IPS DF 19.7 (cell line): ENCODE results near the gene PLA1A.
"Not testable (repeated sequence)": the region's sequence is repeated elsewhere in the genome, so short reads cannot be mapped to it uniquely, and the experiment has no call there.

Source experiments
- DNase-seq: peaks from one replicate; pipeline ENCODE4 v3.0.0-alpha.2; 2013; ENCODE audit warnings: low read depth, low spot score

The PLA1A gene

GRCh38 chr3:119579366-119580066, 18.2 kb upstream of the PLA1A start, which contains the start of gene ADPRH:
ADPRH (plus strand) TSS chr3:119579492; CDS start chr3:119582170, 2,678 bp downstream.
- no peak for DNase-seq

GRCh38 chr3:119580067-119580760, 17.5 kb upstream of the PLA1A start:
- no peak for DNase-seq

DNA sequence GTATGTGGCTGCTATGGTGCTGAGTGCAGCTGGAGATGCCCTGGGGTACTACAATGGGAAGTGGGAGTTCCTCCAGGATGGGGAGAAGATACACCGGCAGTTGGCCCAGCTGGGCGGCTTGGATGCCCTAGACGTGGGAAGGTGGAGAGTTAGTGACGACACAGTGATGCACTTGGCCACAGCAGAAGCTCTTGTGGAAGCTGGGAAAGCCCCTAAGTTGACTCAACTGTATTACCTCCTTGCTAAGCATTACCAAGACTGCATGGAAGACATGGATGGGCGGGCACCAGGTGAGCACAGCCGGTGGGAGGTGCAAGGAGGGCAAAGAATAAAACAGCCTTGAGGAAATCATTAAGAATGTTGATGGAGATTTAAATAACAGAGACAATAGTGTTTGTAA, 15.5 kb upstream of the PLA1A start:
- no peak for DNase-seq

GRCh38 chr3:119585208-119585607, 12.5 kb upstream of the PLA1A start:
- no peak for DNase-seq

DNA sequence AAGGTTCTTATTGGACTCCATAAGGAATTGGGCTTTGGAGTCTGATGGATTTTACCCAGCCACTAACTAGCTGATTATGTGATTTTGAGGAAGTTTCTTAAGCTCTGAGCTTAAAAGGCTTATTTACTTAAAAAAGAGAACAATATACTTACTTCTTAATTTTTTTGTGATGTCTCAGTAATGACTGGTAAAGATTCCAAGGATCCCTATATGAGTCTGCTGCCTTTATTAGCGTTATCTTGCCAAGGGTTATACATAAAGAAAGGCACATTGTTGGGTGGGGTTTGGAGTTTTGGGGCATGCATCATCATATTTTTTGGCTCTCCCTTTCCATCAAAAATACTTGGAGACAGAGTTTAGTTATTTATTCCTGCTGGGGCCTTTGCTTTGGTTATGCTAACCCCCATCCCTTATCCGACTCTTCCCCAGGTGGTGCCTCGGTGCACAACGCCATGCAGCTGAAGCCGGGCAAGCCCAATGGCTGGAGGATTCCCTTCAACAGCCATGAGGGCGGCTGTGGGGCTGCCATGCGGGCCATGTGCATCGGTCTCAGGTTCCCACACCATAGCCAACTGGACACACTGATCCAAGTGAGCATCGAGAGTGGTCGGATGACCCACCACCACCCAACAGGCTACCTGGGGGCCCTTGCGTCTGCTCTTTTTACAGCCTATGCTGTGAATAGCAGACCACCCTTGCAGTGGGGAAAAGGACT, 11.7 kb upstream of the PLA1A start:
- no peak for DNase-seq

- DNase-seq: no peak
These were observed 10.9 kb upstream of the PLA1A start for GRCh38 chr3:119586733-119587172.

DNA sequence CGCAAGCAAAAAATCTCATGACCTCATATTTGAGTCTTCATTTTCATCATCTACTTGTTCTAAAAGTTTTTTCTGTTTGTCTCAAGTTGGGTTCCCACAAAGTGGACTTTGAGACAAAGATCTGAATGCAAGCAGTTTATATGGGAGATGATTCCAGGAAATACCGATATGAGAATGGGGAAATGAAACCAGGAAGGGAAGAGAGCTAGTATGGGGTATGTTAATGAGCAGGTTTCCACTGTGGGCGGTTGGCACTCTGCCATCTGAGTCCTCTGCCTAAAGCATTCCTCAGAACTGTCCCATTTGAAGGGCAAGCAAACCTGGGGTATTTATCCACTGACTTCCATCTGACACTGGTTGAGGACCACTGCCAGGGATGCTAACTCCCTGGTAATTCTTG, 9.6 kb upstream of the PLA1A start:
- no peak for DNase-seq

DNA sequence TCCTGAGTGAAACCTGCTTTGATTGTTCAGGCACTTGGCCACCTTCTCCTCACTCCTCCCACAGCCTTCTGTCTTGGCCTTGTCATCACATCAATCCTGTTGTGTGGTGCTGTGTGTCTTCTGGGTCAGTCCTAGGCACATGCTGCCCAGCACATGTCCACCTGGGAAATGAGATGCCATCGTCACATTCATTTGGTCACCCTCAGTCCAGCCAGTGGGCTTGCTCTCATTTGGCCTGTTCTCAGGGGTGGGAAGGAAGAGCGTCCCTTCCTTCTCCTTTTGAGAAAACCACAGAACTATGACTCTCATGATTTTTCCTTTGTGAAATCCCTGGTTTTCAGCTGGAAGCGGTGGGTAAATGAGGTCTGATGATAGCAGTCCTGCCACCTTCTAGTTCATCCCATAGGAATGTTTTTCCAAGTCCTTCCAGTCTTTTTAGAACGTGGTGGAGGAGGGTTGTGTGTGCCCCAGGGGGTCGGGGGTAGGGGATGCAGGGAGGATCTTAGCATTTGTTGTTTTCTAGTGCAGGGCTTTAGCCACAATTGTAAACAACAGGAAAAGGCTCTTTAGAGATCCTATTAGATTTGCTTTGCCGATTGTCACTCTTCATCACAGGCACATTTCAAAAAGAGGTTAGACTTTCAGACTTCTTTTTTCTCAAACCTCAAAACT, 8.4 kb upstream of the PLA1A start:
- DNase-seq: no peak

DNA sequence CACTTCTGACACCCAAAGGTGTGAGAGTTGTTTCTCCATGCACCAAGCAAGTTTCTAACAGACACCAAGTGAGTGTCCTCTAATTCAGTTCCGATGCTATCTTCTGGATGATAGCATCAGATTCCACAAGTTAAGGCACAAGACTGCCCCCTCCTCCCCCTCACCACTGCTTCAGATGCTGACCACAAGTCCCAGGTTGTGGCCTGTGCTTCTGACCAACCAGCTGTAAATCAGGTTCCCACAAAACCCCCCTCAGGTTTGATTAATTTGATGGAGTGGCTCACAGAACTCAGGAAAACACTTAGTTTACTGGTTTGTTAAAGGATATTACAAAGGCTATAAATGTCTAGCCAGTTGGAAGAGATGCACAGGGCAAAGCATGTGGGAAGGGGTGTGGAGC, 7.0 kb upstream of the PLA1A start:
- no peak for DNase-seq

DNA sequence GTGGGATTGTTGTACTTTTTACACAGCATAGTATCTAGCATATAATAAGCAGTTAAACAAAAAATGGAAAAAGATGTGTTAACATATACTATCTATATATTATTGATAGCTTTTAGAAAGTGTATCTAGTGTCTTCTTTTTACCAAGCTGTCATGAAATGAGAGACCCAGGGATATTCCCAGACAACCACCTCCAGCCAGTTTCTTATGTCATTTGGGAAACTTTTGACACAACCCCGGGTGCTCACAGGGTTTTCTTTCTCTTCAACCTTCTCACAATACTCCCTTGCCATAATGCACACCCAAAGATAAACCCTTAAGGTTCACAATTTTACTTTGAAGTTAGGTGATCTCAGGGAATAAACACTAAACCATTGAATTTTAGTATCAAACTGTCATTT, 4.8 kb upstream of the PLA1A start:
- no peak for DNase-seq

DNA sequence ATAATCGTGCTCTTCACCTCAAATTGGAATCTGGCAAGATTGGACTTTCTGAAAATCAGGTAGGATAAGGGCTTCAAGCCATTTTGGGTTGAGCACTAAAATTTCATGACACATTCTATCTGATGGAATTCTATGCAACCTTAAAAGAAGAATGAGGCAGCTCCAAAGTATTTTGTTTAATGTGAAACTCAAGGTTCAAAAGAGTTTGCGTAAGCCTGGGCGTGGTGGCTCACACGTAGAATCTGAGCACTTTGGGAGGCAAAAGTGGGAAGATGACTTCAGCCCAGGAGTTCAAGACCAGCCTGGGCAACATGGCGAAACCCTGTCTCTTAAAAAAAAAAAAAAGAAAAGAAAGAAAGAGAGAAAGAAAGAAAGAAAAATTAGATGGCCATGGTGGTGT, 3.6 kb upstream of the PLA1A start:
- DNase-seq: no peak

GRCh38 chr3:119594929-119595328, 2.8 kb upstream of the PLA1A start:
- DNase-seq: not testable (repeated sequence)

DNA sequence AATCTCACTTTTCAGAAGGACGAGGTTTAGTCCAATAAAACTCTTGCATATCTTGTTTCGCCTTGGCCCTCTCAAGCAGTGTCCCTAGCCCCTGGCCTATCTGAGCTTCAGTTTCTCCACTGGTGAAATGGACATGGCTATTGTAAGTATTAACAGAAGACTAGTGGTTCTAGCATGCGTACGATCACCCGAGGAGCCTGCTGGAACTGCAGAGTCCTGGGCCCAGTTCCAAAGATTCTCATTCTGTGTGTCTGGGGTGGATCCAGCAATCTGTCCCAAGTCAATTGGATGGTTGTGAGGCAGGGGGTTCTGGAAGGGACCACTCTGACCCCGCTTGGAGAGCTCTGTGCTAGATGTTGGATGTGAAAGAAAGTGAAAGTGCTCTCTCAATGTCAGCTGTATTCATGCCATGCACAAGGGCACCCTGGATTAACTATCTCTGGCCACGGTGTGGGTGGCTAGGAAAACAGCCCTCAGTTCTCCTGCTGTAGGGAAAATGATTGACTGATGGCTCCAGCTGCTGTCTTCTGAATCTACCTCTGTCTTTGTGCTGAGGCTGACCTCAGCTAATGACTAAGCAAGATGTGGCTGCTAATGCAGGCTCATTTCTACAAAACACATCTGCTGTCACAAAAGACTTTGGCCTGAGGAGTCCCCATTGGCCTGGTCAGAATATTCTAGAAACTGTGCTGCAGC, 1.9 kb upstream of the PLA1A start:
- DNase-seq: no peak

- DNase-seq: no peak
These were observed 1.3 kb upstream of the PLA1A start for GRCh38 chr3:119596398-119596797.

- DNase-seq: no peak
These were observed 869 bp downstream of the PLA1A start for GRCh38 chr3:119598410-119599098.

- no peak for DNase-seq
These were observed 2.0 kb downstream of the PLA1A start for GRCh38 chr3:119599558-119600174.

DNA sequence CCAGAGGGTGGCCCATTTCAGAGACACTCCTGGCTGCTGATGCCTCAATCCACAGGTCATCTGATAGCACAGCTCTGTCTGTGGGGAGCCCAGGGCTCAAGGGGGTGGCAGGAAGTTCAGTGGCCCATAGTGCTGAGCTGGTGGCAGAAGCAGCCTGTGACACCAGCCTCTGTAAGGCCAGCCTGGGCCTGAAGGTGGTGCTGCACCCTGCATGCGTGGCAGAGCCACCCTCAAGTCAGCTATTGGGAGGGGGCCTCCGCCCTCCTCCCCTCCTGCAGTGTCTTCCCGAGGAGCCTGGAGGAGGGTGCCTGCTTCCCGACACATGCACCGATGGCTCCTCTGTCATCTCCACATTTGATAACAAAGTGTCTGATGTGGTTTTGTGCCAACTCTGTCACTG, 3.0 kb downstream of the PLA1A start:
- no peak for DNase-seq

DNA sequence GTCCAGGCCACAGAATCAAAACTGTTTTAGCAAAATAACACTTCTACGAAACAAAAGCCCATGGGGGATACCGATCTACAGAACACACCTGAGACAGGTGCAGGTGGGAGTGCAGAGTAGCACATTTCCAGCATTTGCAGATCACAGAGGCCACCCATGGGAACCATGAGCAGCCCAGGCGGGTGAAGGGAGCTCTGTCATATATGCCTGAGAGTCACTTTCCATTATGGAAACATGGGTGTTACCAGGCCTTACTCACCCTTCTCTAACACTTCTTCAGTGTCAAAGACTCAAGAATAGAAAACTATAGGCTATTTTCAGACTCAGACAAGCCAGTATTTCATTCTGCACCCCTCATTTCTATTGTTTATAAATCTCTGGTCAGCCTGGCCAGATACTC, 3.5 kb downstream of the PLA1A start:
- no peak for DNase-seq

DNA sequence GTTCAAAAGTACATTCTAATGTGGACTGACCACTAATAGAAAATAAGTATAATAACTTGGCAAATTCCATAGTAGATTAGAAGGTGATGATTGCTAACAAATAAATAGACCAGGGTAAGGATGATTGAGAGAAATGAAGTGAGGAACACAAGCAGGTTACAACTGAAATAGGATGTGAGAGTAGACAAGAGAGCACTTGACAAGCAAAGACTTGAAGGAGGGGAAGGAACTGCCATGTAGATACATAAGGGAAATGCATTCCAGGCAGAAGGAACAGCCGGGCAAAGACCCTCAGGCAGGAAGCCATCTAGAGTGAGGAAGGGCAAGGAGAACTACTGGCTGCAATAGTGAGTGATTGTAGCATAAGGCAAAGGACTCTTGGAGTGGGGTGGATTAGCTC, 5.0 kb downstream of the PLA1A start:
- DNase-seq: no peak

GRCh38 chr3:119604878-119605277, 7.2 kb downstream of the PLA1A start:
- DNase-seq: no peak
